WTC11 (cell line): ENCODE data around the gene GDA. TPM values are rescaled to one million over a fixed set of nuclear protein-coding genes. Genes with fewer than 3 reads are reported as not detected.

Experiments
- ATAC-seq: fragments of 200-7000 bp; cut with Tn5 transposase; 2 replicates; pipeline ENCODE4 v1.10.0; 2021; ENCODE audit warnings: mild to moderate bottlenecking, moderate library complexity
- CTCF ChIA-PET: fragments of 300-600 bp; sonication (Branson Sonifier 250); formaldehyde crosslinking; loops from one replicate; lab custom pipeline; 2021; ENCODE audit warnings: antibody characterized with exemption; lab: Charles Lee
- POLR2A ChIA-PET: fragments of 350-600 bp; sonication (Branson Sonifier 250); formaldehyde crosslinking; loops from one replicate; lab custom pipeline; 2021; ENCODE audit warnings: antibody characterized with exemption; lab: Charles Lee
- DNase-seq: peaks from one replicate; pipeline ENCODE4 v3.0.0; 2021; ENCODE audit warnings: low spot score
- H3K27ac Mint-ChIP-seq: 2 replicates; pipeline ENCODE4 v1.8.0; 2021; ENCODE audit warnings: mixed read lengths
- H3K27me3 Mint-ChIP-seq: 2 replicates; pipeline ENCODE4 v1.8.0; 2021; ENCODE audit warnings: low read depth, mild to moderate bottlenecking, moderate library complexity, mixed read lengths
- H3K36me3 Mint-ChIP-seq: 2 replicates; pipeline ENCODE4 v1.8.0; 2021; ENCODE audit warnings: mixed read lengths
- H3K4me1 Mint-ChIP-seq: 2 replicates; pipeline ENCODE4 v1.8.0; 2022; ENCODE audit warnings: mixed read lengths
- H3K4me3 Mint-ChIP-seq: 2 replicates; pipeline ENCODE4 v1.8.0; 2021; ENCODE audit warnings: mild to moderate bottlenecking, moderate library complexity, mixed read lengths
- H3K9me3 Mint-ChIP-seq: 2 replicates; pipeline ENCODE4 v1.8.0; 2021; ENCODE audit warnings: mixed read lengths
- ATF1 ChIP-seq: sonication (generic); formaldehyde crosslinking; IDR thresholded peaks from 2 replicates; pipeline ENCODE4 v1.8.1; 2023; ENCODE audit warnings: mild to moderate bottlenecking, moderate library complexity, missing genetic modification reagents
- CBFB ChIP-seq: sonication (generic); formaldehyde crosslinking; IDR thresholded peaks from 2 replicates; pipeline ENCODE4 v1.8.1; 2022; ENCODE audit warnings: mild to moderate bottlenecking, low read depth, missing genetic modification reagents
- CREB1 ChIP-seq: sonication (generic); formaldehyde crosslinking; IDR thresholded peaks from 2 replicates; pipeline ENCODE4 v1.8.0; 2023; ENCODE audit warnings: mild to moderate bottlenecking, missing genetic modification reagents
- ELF4 ChIP-seq: sonication (generic); formaldehyde crosslinking; IDR thresholded peaks from 2 replicates; pipeline ENCODE4 v1.8.1; 2022; ENCODE audit warnings: low read depth, mild to moderate bottlenecking, moderate library complexity, missing genetic modification reagents
- FOXK1 ChIP-seq: sonication (generic); formaldehyde crosslinking; IDR thresholded peaks from 2 replicates; pipeline ENCODE4 v1.8.0; 2022; ENCODE audit warnings: mild to moderate bottlenecking, moderate library complexity, missing genetic modification reagents
- FOXP1 ChIP-seq: sonication (generic); formaldehyde crosslinking; IDR thresholded peaks from 2 replicates; pipeline ENCODE4 v1.8.0; 2022; ENCODE audit warnings: missing genetic modification reagents, mild to moderate bottlenecking, moderate library complexity, borderline replicate concordance
- GRHL2 ChIP-seq: fragments of 250-450 bp; sonication (Bioruptor Pico); IDR thresholded peaks from 2 replicates; pipeline ENCODE4 v1.8.0; 2022; ENCODE audit warnings: mild to moderate bottlenecking, moderate library complexity; ENCODE audit not compliant: insufficient replicate concordance, severe bottlenecking
- IRF1 ChIP-seq: sonication (generic); formaldehyde crosslinking; IDR thresholded peaks from 2 replicates; pipeline ENCODE4 v1.8.0; 2023; ENCODE audit warnings: missing genetic modification reagents
- JUN ChIP-seq: sonication (generic); formaldehyde crosslinking; IDR thresholded peaks from 2 replicates; pipeline ENCODE4 v1.8.0; 2023; ENCODE audit warnings: mild to moderate bottlenecking, missing genetic modification reagents
- NFATC4 ChIP-seq: fragments of 250-450 bp; sonication (Bioruptor Pico); IDR thresholded peaks from 2 replicates; pipeline ENCODE4 v1.9.0; 2021; ENCODE audit warnings: mild to moderate bottlenecking
- NR1H2 ChIP-seq: sonication (generic); formaldehyde crosslinking; IDR thresholded peaks from 2 replicates; pipeline ENCODE4 v1.9.0; 2021; ENCODE audit warnings: mild to moderate bottlenecking, moderate library complexity, missing genetic modification reagents
- PREB ChIP-seq: sonication (generic); formaldehyde crosslinking; IDR thresholded peaks from 2 replicates; pipeline ENCODE4 v1.8.1; 2022; ENCODE audit warnings: mild to moderate bottlenecking, missing genetic modification reagents, moderate library complexity, borderline replicate concordance
- TCF7 ChIP-seq: sonication (generic); formaldehyde crosslinking; IDR thresholded peaks from 2 replicates; pipeline ENCODE4 v1.8.0; 2022; ENCODE audit warnings: mild to moderate bottlenecking, low read depth, missing genetic modification reagents, moderate library complexity
- TP53 ChIP-seq: sonication (generic); formaldehyde crosslinking; IDR thresholded peaks from 2 replicates; pipeline ENCODE4 v1.8.1; 2023; ENCODE audit warnings: mild to moderate bottlenecking, missing genetic modification reagents
- USF2 ChIP-seq: sonication (generic); formaldehyde crosslinking; IDR thresholded peaks from 2 replicates; pipeline ENCODE4 v1.8.1; 2023; ENCODE audit warnings: mild to moderate bottlenecking, missing genetic modification reagents, moderate library complexity
- ZNF263 ChIP-seq: sonication (generic); formaldehyde crosslinking; IDR thresholded peaks from 2 replicates; pipeline ENCODE4 v1.8.1; 2022; ENCODE audit warnings: low read depth, mild to moderate bottlenecking, moderate library complexity, missing genetic modification reagents
- ZNF317 ChIP-seq: sonication (generic); formaldehyde crosslinking; IDR thresholded peaks from 2 replicates; pipeline ENCODE4 v1.8.1; 2023; ENCODE audit warnings: low read depth, mild to moderate bottlenecking, moderate library complexity, missing genetic modification reagents, borderline replicate concordance
- ZNF396 ChIP-seq: fragments of 250-450 bp; sonication (Bioruptor Pico); IDR thresholded peaks from 2 replicates; pipeline ENCODE4 v1.8.0; 2021; ENCODE audit warnings: mild to moderate bottlenecking, moderate library complexity, borderline replicate concordance
- ZNF532 ChIP-seq: fragments of 250-450 bp; sonication (Bioruptor Pico); IDR thresholded peaks from 2 replicates; pipeline ENCODE4 v1.9.0; 2021; ENCODE audit warnings: mild to moderate bottlenecking, borderline replicate concordance
- total RNA-seq: library from RNA; stranded (reverse); gene quantifications from 3 replicates; pipeline ENCODE4 v1.2.3, GENCODE V29; 2021
- TF ChIP-seq, protein P1 (sequence below): sonication (generic); formaldehyde crosslinking; IDR thresholded peaks from 2 replicates; pipeline ENCODE4 v1.8.1; 2022; ENCODE audit warnings: low read depth, mild to moderate bottlenecking, moderate library complexity, missing genetic modification reagents, borderline replicate concordance

GDA gene
- total RNA-seq, 1 experiment from 2014 or later = 0.68 TPM

DNA sequence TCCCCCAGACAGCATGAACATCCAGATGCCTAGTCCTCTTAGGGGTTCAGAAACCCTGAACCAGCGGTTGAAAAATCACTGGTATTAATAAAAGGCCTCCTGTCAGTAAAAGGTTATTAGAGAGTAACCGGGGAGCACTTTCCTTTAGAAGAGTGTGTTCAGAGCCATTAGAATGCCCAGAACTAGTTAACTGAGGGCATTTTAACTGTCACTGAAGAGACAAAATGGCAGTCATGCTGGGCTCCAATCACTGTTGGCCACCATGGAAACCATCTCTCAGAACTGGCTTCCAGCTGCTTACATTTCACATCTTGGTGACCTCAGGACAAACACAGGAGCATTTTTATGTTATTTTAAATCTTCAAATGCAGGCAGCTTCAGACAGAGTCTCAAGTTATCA is 36.2 kb upstream of the GDA start:
- Mint-ChIP-seq H3K4me1 (no peaks in the 10 kb centered on the region), H3K9me3 (peaks cover 7% of the 10 kb centered on the region), H3K27ac (no peak overlapping the region), H3K4me3 (no peak overlapping the region), H3K27me3 (no peaks in the 10 kb centered on the region; the same call in none of the 2 replicates), H3K36me3 (0 out of 2 replicates have a peak, but pooled peaks cover 4% of the 10 kb centered on the region)
- ChIA-PET CTCF (no interaction called here), POLR2A (no interaction called here)
- TF ChIP-seq TCF7 (CRISPR knock-in tag) (no peak), IRF1 (CRISPR knock-in tag) (no peak), NR1H2 (CRISPR knock-in tag) (no peak), ZNF263 (CRISPR knock-in tag) (no peak), FOXK1 (CRISPR knock-in tag) (no peak), NFATC4 (CRISPR knock-in tag) (no peak), JUN (CRISPR knock-in tag) (no peak), PREB (CRISPR knock-in tag) (no peak), ATF1 (CRISPR knock-in tag) (no peak)
- no peak for ATAC-seq
- DNase-seq = no peak

GRCh38 chr9:72119853-72120252 is 29.4 kb upstream of the GDA start:
- H3K36me3 Mint-ChIP-seq = 0 out of 2 replicates have a peak, but pooled peaks cover 4% of the 10 kb centered on the region
- H3K4me1 Mint-ChIP-seq = 0 out of 2 replicates have a peak, but pooled peaks cover 2% of the 10 kb centered on the region
- TF ChIP-seq USF2 (CRISPR knock-in tag) = no peak
- TF ChIP-seq ZNF317 (CRISPR knock-in tag) = no peak
- TF ChIP-seq TP53 (CRISPR knock-in tag) = no peak
- no peak for TF ChIP-seq ELF4 (CRISPR knock-in tag)
- TF ChIP-seq ZNF532 (CRISPR knock-in tag) = no peak
- TF ChIP-seq GRHL2 (CRISPR knock-in tag) = no peak
- TF ChIP-seq CREB1 (CRISPR knock-in tag) = no peak
- no peak for TF ChIP-seq FOXP1
- TF ChIP-seq ZNF396 (CRISPR knock-in tag) = no peak
- TF ChIP-seq, protein P1, sequence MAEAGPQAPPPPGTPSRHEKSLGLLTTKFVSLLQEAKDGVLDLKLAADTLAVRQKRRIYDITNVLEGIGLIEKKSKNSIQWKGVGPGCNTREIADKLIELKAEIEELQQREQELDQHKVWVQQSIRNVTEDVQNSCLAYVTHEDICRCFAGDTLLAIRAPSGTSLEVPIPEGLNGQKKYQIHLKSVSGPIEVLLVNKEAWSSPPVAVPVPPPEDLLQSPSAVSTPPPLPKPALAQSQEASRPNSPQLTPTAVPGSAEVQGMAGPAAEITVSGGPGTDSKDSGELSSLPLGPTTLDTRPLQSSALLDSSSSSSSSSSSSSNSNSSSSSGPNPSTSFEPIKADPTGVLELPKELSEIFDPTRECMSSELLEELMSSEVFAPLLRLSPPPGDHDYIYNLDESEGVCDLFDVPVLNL (CRISPR knock-in tag) = no peak
- TF ChIP-seq CBFB (CRISPR knock-in tag) = no peak
- no peak for DNase-seq
- H3K27ac Mint-ChIP-seq = no peak overlapping the region
- no peak for ATAC-seq
- ChIA-PET CTCF (interaction anchor here (1.3 kb wide), 1 partner anchor 81 kb away, joined by 6 read pairs; no protein-coding TSS in a partner anchor), POLR2A (no interaction called here)
- H3K27me3 Mint-ChIP-seq = no peaks in the 10 kb centered on the region; the same call in none of the 2 replicates
- peaks cover 7% of the 10 kb centered on the region for H3K9me3 Mint-ChIP-seq
- H3K4me3 Mint-ChIP-seq = no peak overlapping the region
